ENCODE measurements around the gene EFHB. TPM values are rescaled to one million over a fixed set of nuclear protein-coding genes. Genes with fewer than 3 reads are reported as not detected.
"Not testable (repeated sequence)": the region's sequence is repeated elsewhere in the genome, so short reads cannot be mapped to it uniquely, and the experiment has no call there.

The EFHB gene
- total RNA-seq, 1 experiment from 2014 or later: 1.9 TPM

GRCh38 chr3:19888428-19889152, 45.4 kb downstream of the EFHB start:
- no peak overlapping the region for H3K56ac ChIP-seq (ENCODE audit: insufficient read length, low read depth, low read length)
- no peaks in the 10 kb centered on the region for H3K79me1 ChIP-seq (ENCODE audit: insufficient read depth, low read depth, low read length, poor library complexity, severe bottlenecking)
- no peak overlapping the region for H2AK5ac ChIP-seq (ENCODE audit: insufficient read length, low read length)

GRCh38 chr3:19887122-19887521, 46.9 kb downstream of the EFHB start:
- not testable (repeated sequence) for H2AK5ac ChIP-seq (ENCODE audit: insufficient read length, low read length); H4K5ac ChIP-seq (ENCODE audit: insufficient read length, low read depth, low read length); H3K4me2 ChIP-seq (ENCODE audit: insufficient read depth, insufficient read length, low read length); H3K4ac ChIP-seq (ENCODE audit: low read depth, low read length); H3K27ac Mint-ChIP-seq; H2BK12ac ChIP-seq (ENCODE audit: insufficient read length, low read depth, low read length); H3K9me3 ChIP-seq (ENCODE audit: control insufficient read depth, low read depth, low read length); H2BK120ac ChIP-seq (ENCODE audit: low read depth, low read length, poor library complexity, severe bottlenecking); H3K36me3 Mint-ChIP-seq (ENCODE audit: insufficient read depth in 1 of 3, low read depth in 3 of 3); H3K4me1 ChIP-seq (ENCODE audit: insufficient read depth, low read length); H3K9ac ChIP-seq (ENCODE audit: extremely low read depth, insufficient read length, low read length); H3K9me3 Mint-ChIP-seq; H2BK5ac ChIP-seq (ENCODE audit: insufficient read length, low read length); H3K79me2 ChIP-seq (ENCODE audit: insufficient read depth, low read length); H3K27me3 ChIP-seq (ENCODE audit: insufficient read depth, low read length); H3K23ac ChIP-seq (ENCODE audit: insufficient read length, low read depth, low read length); DNase-seq; H2AFZ ChIP-seq (ENCODE audit: low read length); H4K91ac ChIP-seq (ENCODE audit: insufficient read length, low read depth, low read length); H3K4me3 Mint-ChIP-seq; H3K18ac ChIP-seq (ENCODE audit: insufficient read length, low read depth, low read length); H3T11ph ChIP-seq (ENCODE audit: low read length); H3K79me1 ChIP-seq (ENCODE audit: insufficient read depth, low read depth, low read length, poor library complexity, severe bottlenecking); H4K8ac ChIP-seq (replicated peaks; ENCODE audit: insufficient read length, low read depth, low read length); H3K27ac ChIP-seq (ENCODE audit: insufficient read length, low read depth, low read length); H3K27me3 Mint-ChIP-seq (ENCODE audit: low read depth); H4K20me1 ChIP-seq (ENCODE audit: control insufficient read depth, insufficient read depth, insufficient read length); H3K56ac ChIP-seq (ENCODE audit: insufficient read length, low read depth, low read length); H2BK15ac ChIP-seq (ENCODE audit: low read depth, low read length); H2BK20ac ChIP-seq (ENCODE audit: low read depth, low read length, poor library complexity, severe bottlenecking); H3K23me2 ChIP-seq (ENCODE audit: insufficient read length, low read depth, low read length, poor library complexity, severe bottlenecking); H3K14ac ChIP-seq (ENCODE audit: insufficient read depth, low read length)
- no CpG with 5 or more reads among the region's 4 CpGs for WGBS (ENCODE audit: extremely low coverage, insufficient read length, low lambda C conversion rate)
- H3K4me1 Mint-ChIP-seq: peaks cover 7 to 15% of the 10 kb centered on the region in 2 experiments; a peak in 3 of 4 replicates

More at GRCh38 chr3:19888428-19889152, 45.4 kb downstream of the EFHB start:
- Histone ChIP-seq H3T11ph (ENCODE audit: low read length) (no peak overlapping the region), H3K18ac (ENCODE audit: insufficient read length, low read depth, low read length) (no peak overlapping the region), H3K27me3 (ENCODE audit: insufficient read depth, low read length) (no peaks in the 10 kb centered on the region), H3K23ac (ENCODE audit: insufficient read length, low read depth, low read length) (no peak overlapping the region), H3K79me2 (ENCODE audit: insufficient read depth, low read length) (no peaks in the 10 kb centered on the region), H2BK20ac (ENCODE audit: low read depth, low read length, poor library complexity, severe bottlenecking) (no peak overlapping the region), H3K4me1 (ENCODE audit: insufficient read depth, low read length) (no peaks in the 10 kb centered on the region), H2AFZ (ENCODE audit: low read length) (no peak overlapping the region), H3K27ac (ENCODE audit: insufficient read length, low read depth, low read length) (no peak overlapping the region), H4K5ac (ENCODE audit: insufficient read length, low read depth, low read length) (no peak overlapping the region), H4K91ac (ENCODE audit: insufficient read length, low read depth, low read length) (no peak overlapping the region), H2BK15ac (ENCODE audit: low read depth, low read length) (no peak overlapping the region), H2BK5ac (ENCODE audit: insufficient read length, low read length) (no peak overlapping the region), H3K23me2 (ENCODE audit: insufficient read length, low read depth, low read length, poor library complexity, severe bottlenecking) (no peaks in the 10 kb centered on the region), H3K14ac (ENCODE audit: insufficient read depth, low read length) (no peak overlapping the region), H2BK120ac (ENCODE audit: low read depth, low read length, poor library complexity, severe bottlenecking) (no peak overlapping the region), H3K9ac (ENCODE audit: extremely low read depth, insufficient read length, low read length) (no peak overlapping the region), H3K4me2 (ENCODE audit: insufficient read depth, insufficient read length, low read length) (no peak overlapping the region), H4K8ac (replicated peaks; ENCODE audit: insufficient read length, low read depth, low read length) (no peak overlapping the region), H3K9me3 (ENCODE audit: control insufficient read depth, low read depth, low read length) (no peaks in the 10 kb centered on the region), H3K4ac (ENCODE audit: low read depth, low read length) (no peak overlapping the region), H2BK12ac (ENCODE audit: insufficient read length, low read depth, low read length) (no peak overlapping the region), H4K20me1 (ENCODE audit: control insufficient read depth, insufficient read depth, insufficient read length) (no peaks in the 10 kb centered on the region)
- peaks cover 7 to 15% of the 10 kb centered on the region in 2 experiments; a peak in 3 of 4 replicates for H3K4me1 Mint-ChIP-seq
- H3K27ac Mint-ChIP-seq: no peak overlapping the region
- DNase-seq: no peak
- H3K9me3 Mint-ChIP-seq: no peaks in the 10 kb centered on the region
- TF ChIP-seq CTCF (conservative IDR thresholded peaks at IDR 0.05): no peak
- no peaks in the 10 kb centered on the region for H3K36me3 Mint-ChIP-seq (ENCODE audit: insufficient read depth in 1 of 3, low read depth in 3 of 3)
- no peak overlapping the region for H3K4me3 Mint-ChIP-seq
- H3K27me3 Mint-ChIP-seq (ENCODE audit: low read depth): no peaks in the 10 kb centered on the region
- no CpG with 5 or more reads among the region's 5 CpGs for WGBS (ENCODE audit: extremely low coverage, insufficient read length, low lambda C conversion rate)
